ENCODE results near the gene ADGRE1.
A peak's percentile ranks its signal among the peaks of the same experiment; 100 is the strongest.

ADGRE1 gene

DNA sequence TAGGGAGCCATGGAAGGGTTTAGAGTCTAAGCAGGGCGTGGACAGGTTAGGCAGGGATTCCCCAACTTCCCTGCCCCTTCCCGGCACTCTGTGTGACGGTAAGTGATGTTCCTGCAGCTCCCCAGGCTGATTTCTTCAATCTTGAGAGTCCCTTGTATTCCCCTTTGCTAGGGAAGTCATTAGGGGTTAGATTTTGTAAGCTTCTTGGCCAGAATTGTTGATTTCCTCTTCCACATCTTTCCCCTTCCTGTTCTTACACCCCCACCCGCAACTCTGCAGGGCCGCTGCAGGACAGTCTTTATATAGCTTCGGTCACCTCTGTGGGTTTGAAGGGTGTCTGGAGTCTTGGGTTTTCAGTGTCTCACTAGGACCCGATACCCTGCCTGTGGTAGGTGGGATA, 10.6 kb upstream of the ADGRE1 start:
- DNase-seq: no peak

DNA sequence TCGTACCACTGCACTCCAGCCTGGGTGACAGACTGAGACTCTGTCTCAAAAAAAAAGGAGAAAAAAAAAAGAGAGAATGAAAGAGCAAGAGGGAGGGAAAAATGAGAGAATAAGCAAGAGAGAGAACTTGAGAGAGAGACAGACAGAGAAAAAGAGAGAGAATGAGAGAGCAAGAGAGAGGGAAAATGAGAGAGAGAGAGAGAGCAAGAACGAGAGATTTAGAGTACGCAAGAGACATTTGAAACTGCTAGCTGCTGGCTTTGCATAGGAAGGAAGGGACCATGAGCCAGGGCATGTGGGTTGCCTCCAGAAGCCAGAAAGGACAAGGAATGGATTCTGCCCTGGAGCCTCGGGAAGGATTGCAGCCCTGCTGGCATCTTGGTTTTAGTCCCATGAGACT, 9.6 kb upstream of the ADGRE1 start:
- DNase-seq: no peak

DNA sequence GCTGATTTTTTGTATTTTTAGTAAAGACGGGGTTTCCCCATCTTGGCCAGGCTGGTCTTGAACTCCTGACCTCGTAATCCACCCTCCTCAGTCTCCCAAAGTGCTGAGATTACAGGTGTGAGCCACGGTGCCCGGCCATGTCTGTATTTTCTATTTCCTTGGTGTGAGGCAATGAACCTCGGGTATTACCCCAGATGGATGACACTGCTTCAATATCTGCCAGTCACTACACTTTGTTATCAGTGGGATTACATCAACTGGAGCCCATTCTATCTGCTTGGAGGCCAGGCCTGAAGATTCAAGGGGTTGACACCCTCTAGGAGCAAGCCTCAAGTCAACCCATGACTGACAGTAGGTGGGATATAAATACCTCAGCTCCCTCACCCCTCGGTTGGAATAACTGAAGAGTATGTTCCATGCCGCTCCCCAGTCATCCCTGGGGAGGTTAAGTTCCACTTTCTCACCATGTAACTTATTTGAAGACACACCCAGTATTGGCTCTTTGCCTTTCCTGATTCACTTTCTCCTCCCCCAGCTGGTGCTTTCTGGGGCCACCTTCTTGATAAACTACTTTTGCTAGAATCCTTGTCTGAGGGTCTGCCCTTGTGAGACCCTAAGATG, 992 bp upstream of the ADGRE1 start:
- no peak for DNase-seq

DNA sequence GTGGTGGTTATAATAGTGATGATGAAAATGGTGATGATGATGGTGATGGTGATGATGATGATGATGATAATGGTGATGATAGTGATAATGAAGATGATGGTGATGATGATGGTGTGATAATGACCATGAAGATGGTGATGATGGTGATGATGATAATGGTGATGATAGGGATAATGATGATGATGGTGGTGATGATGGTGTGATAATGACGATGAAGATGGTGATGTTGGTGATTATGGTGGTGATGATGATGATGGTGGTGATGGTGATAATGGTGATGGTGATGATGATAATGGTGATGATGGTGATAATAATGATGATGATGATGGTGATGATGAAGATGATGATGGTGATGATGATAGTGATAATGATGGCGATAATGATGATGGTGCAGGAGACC, 1.6 kb downstream of the ADGRE1 start:
- no peak for DNase-seq

DNA sequence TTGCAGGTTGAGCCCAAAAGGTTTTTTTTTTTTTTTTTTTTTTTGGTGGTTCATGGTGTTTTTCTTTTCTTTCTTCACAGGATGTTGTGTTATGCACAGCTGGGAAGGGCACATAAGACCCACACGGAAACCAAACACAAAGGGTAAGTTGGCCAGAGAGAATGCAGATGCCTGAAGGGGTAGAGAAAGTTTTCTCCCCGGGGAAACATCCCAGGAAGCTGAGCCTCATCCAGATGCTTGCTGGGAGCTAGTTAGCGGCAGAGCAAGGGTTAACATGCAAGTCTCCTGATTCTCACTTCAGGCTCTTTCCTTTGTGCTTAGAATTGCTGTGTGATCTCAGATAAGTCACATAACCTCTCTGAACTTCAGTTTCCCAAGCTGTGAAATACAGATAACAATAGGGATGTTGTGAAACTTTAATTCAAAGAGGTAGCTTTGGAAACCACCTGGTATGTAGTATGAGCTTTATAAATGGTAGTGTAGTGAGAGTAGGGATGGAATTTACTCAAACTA, 3.1 kb downstream of the ADGRE1 start:
- peak; percentile 31 for DNase-seq

DNA sequence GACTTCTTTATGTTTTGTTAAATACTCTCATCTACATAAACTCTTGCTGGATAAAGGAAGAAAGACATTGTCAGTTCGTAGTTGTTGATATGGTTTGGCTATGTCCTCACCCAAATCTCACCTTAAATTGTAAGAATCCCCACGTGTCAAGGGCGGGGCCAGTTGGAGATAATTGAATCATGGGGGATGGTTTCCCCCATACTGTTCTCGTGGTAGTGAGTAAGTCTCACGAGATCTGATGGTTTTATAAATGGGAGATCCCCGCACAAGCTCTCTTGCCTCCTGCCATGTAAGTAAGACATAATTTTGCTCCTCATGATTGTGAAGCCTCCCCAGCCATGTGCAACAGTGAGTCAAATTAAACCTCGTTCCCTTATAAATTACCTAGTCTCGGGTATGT, 3.6 kb downstream of the ADGRE1 start:
- DNase-seq: peak; percentile 42

DNA sequence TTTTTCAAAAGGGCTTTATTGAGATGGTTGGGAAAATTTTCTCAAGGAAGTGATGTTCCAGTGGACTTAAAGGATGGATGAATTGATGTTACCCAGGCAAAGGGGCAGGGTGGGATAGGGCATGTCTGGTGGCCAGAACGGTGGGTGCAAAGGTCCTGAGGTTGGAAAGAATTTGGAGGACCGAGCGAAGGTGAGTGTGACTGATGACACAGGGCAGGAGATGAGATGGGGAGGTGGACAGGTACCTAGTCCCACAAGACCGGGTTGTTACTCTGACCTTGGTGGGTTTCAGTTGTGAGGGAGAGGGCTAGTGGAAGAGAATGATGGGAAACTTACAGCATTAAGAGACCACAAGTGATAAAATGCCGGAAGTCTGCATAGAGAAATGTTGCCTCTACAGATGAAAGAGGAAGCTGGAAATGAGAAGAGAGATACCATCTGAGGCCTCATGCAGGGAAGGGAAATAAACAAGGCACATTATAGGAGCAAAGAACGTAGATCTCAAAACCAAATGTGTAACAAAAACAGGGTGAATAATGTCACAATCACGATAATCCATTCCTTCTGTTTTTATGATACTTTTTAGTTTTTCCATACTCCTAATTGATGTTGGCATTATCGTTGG, 4.5 kb downstream of the ADGRE1 start:
- peak; percentile 28 for DNase-seq

DNA sequence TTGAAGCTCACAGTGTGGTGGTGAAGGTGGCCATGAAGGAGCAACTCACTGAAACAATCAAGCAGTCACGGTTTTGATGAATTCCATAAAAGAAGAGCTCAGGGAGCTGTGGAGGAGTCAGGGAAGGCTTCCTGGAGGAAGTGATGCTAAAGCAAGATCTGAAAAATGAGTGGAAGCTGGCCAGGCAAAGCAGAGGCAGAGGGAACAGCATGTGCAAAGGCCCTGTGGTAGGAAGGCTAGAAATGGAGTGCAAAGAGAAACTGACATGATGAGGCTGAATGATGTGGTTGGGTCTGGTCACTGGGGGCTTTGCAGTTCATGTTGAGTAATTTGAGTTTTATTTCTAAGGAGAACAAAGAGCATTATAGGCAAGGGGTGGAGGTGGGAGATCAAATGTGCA, 6.9 kb downstream of the ADGRE1 start:
- DNase-seq: no peak

DNA sequence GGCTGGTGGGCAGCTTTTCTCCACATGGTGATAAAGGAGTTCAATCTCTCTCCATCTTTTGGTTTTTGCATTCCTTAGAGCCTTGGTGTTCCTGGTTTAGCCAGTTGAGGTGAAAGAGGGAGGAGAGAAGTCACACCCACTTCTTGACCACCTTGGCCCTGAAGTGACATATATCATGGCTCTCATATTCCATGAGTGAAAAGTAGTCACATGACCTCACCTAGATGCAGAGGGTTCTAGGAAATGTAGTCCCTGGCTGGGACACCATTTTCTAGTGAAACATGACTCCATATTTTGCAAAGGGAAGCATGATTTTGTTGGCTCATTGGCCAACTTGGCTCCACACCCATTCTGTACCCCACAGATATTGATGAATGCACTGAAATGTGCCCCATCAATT, 16.1 kb downstream of the ADGRE1 start:
- no peak for DNase-seq

DNA sequence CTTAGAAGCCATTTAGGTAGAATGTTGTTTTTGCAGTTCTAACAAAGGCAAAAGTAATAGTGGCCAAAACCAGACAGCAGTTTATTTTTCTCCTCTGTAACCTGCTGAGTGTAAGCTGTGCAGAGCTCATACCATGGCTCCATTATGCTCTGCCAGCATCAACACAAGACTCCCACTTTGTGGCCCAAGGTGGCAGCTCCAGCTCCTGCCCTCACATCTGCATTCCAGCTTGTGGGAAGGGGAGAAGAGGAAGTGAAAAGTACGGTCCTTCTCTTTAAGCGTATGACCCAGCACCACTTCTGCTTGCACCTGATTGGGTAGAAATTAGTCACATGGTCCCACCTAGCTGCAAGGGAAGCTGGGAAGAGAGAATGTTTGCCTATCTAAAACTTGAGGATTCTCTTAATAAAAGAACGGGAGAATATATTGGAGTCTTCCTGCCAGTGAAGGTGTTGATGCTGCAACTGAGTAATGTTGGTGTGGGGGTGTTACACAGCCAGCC, 19.2 kb downstream of the ADGRE1 start:
- DNase-seq: no peak

DNA sequence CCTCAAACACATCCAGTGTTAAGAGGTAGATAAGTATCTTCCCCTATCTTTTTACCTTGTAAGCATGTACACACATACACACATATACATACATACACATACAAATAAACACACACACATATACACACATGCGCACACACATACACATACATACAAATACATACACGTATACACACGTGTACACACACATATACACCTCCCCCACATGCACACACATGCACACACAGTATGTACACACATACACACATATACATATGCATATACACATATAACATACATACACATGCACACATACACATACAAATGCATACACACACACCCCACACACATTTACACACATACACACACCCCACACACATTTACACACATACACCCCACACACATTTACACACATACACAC, 24.1 kb downstream of the ADGRE1 start:
- DNase-seq: no peak

DNA sequence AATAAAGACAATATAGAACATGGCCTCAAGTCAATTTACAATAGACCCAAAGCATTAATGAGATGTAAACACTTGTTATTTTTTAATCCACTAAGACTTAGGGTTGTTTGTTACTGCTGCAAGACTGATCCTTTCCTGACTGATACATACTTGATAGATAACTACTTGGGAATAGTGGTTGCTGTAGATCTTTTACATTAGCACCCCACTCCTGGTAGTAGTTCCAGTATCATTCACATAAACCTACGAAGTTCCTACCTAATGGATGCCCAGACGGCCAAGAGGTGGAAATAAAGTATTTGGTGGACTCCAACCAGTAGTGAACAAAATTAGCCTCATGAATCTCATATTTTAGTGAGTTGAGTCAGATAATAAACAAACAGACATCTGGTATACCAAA, 26.9 kb downstream of the ADGRE1 start:
- no peak for DNase-seq

DNA sequence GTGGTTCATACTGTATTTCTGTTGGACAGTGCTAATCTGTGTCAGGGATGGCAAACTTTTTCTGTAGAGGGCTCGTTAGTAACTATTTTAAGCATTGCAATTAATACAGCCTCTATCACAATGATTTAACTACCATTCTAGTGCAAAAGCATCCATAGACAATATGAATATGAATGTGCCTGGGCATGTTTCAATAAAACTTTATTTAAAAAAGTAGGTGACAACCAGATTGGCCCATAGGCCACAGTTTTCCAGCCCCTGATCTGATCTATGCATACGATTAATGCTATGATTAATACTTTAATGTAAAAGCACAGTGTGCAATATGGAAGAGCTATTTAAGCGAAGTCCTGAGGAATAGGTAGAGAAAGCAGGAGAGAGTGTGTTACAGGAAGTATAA, 29.6 kb downstream of the ADGRE1 start:
- no peak for DNase-seq

DNA sequence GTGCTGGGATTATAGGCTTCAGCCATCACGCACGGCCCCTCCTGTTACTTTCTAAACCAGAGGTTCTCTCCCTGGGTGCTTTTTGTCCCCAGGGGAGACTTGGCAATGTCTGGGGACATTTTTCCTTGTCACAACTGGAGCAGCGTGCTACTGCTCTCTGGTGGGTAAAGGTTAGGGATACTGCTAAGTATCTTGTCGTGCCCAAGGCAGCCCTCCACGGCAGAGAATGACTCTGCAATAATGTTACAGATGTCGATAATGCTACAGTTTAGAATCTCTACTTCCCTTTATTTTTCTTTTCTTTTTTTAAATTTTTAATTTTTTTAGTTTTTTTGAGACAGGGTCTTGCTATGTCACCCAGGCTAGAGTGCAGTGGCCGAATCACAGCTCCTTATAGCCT, 38.0 kb downstream of the ADGRE1 start:
- DNase-seq: no peak

DNA sequence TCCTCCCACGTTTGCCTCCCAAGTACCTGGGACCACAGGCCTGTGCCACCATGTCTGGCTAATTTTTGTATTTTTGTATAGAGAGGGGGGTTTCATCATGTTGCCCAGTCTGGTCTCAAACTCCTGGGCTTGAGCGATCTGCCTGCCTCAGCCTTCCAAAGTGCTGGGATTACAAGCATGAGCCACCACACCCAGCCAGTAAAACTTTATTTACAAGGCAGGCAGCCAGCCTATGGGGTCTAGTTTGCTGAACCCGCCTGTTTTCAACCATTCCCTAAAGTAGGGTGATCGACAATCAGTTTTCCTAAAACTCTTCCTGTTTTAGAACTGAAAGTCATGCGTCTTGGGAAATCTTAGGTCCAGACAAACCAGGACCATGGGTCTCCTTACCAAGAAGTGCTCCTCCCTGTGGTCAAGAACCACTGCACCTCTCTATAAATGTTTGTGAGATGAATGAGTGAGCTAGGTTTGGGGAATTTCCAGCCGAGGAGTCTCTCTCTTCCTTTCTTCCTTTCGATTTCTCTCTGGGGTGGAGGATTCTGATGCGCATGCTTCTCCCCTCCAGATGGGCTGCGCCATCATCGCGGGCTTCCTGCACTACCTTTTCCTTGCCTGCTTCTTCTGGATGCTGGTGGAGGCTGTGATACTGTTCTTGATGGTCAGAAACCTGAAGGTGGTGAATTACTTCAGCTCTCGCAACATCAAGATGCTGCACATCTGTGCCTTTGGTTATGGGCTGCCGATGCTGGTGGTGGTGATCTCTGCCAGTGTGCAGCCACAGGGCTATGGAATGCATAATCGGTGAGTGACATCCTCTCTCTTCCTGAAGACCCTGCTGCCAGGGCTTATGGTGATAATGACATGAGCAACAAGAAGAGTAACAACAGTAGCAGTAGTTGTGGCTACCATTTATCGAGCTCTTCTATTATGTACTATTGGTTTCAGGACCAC, 38.7 kb downstream of the ADGRE1 start:
- peak; percentile 55 for DNase-seq

DNA sequence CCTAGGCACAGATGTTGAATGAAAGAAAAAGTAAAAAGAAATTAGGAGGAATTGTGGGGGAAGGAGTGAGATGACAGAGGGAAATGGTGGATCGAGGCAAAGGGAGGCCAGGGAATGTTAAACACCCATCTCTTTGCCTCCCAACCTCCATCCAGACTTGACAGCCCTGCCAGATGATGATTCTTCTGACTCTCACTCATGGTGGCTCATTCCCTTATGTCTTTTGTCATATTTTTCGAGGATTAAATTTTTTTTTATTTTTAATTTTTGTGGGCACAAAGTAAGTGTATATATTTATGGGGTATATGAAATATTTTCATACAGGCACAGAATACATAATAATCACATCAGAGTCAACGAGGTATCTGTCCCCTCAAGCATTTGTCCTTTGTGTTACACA, 42.8 kb downstream of the ADGRE1 start:
- no peak for DNase-seq

DNA sequence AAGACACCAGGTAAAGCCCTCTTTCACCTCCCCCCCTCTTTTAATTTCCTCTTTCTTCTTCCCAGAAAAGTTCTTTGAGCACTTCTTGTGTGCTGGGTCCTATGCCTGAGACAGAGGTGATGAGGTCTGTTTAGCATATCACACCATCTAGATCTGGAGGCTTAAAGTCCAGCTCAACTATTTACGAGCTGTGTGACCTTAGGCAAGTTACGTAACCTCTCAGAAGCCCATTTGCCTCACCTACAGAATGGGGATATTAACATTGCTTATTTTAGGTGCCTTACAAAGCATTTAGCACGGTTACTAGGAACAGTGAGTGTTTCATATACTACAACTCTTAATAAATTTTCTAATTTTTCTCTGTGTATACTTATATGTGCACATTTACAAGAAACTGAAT, 47.7 kb downstream of the ADGRE1 start:
- DNase-seq: no peak

DNA sequence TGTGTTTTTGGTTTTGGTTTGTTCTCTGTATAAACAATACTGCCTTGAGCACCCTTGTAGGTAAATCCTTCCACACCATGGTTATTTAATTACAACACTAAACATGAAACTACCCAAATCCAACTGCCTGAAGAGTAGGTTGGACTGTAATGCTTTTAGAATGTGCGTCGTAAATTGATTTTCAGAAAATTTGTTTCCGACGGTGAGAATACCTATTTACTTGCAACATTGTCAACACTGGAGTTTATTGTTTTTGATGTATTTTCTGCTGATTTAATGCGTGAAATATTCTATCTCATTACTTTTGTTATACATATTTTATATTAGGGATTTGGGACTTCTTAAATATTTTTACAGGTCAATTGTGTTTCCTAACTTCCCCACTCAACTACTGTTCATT, 48.2 kb downstream of the ADGRE1 start:
- no peak for DNase-seq

DNA sequence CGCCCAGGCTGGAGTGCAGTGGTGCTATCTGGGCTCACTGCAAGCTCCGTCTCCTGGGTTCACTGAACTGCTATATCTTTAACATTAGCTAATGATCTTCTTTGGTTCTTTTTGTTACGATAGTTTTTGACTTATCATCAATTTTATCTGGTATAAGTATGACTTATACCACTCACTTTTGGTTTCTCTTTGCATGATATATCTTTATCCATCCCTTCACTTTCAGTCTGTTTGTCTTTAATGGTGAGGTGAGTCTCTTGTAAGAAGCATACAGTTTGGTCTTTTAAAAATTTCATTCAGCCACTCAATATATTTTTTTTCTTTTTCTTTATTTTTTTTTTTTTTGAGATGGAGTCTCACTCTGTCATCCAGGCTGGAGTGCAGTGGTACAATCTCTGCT, 58.4 kb downstream of the ADGRE1 start:
- no peak for DNase-seq

DNA sequence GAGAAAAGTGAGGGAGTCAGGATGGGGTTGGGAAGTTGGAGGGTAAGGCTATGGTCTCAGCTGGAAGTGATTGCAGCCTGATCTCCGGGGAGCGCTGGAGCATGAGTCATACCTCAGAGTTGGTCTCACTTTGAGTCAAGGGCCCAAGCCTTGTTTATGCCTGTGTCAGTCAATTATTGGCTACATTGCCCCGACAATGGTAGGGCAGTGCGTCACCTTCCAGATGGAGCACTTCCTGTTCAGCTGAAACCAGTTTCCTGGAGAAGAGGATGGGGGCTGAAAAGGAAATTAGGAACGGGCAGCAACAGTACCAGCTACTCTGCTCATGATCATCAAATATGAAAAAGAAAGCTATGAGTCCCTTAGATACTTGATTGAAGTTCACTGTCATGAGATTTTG, 60.4 kb downstream of the ADGRE1 start:
- no peak for DNase-seq

DNA sequence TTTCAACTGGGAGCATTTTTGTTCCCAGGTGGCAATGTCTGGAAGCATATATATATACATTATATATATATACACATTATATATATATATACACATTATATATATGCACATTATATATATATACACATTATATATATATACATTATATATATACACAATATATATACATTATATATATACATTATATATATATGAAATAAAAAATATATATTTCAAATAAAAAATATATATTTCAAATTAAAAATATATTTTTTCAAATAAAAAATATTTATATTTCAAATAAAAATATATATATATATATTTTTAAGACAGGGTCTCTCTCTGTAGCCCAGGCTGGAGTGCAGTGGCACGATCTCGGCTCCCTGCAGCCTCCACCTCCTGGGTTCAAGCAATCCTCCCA, 61.5 kb downstream of the ADGRE1 start:
- no peak for DNase-seq

DNA sequence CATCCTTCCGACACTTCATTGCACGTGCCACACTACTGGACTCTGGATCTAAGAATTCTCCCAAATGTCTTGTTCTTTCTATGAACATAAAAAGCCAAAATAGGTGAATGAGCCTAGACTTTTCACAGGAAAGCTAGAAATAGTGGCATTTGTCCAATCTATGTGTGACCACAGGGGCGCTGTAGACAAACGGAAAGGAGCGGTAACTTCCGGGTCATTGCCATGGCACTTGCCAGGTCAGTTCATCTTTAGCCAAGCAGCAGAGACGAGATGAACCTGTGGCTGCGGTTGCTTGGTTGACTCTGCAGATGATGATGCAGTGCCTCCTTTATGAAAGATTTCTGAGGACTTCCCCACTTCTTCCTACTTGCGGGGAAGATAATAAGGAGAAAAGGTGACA, 65.6 kb downstream of the ADGRE1 start:
- DNase-seq: no peak

DNA sequence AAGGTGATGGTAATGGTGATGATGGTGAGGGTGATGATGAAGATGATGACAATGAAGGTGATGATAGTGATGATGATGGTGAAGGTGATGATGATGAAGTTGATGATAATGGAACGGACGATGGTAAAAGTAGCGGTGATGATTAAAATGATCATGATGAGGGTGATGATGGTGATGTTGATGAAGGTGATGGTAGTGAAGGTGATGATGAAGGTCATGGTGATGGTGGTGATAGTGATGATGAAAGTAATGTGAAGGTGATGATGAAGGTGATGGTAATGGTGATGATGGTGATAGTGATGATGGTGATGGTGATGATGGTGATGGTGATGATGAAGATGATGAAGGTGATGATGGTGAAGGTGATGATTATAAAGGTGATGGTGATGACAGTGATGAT, 67.7 kb downstream of the ADGRE1 start:
- no peak for DNase-seq

DNA sequence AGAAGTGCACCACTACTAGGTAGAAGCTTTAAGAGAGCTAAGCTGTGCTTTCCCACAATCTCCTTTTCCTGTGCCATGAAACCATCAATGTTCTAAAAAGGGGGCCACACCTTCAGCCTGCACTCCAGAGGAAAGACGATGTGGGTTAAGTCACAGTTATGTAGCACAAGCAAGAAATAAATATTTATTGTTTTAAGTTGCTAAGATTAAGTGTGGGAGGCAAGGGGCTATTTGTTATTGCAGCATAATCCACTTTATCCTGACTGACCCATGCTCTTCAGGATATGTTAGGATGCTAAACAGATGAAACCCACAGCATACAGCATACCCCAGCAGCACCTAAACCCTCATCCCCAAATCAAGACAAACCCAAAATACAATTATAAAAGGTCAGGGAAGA, 69.2 kb downstream of the ADGRE1 start:
- no peak for DNase-seq
